GM12878 (cell line): ENCODE results near the gene TATDN2. TPM values are rescaled to one million over a fixed set of nuclear protein-coding genes. Genes with fewer than 3 reads are reported as not detected.

Experiments used
- ATAC-seq: fragments of 200-7000 bp; cut with Tn5 transposase; 3 replicates; pipeline ENCODE4 v1.9.1; 2020; ENCODE audit warnings: mild to moderate bottlenecking, moderate library complexity
- BruUV-seq: library from RNA; stranded (reverse); fragments of 400-500 nt; replicated peaks from 2 replicates; lab custom pipeline; 2021; lab: Mats Ljungman, UMichigan
- CTCF ChIA-PET: fragments of 300-600 bp; sonication (Branson Sonifier 250); formaldehyde crosslinking; extraction: SDS; loops from one replicate; lab custom pipeline; 2021; ENCODE audit warnings: inconsistent platforms; lab: Yijun Ruan, JAX
- POLR2A ChIA-PET: fragments of 350-600 bp; formaldehyde crosslinking; extraction: SDS; loops from one replicate; lab custom pipeline; 2021; ENCODE audit warnings: inconsistent platforms; lab: Charles Lee
- RAD21 ChIA-PET: fragments of 300-600 bp; sonication (Branson Sonifier 250); formaldehyde crosslinking; loops from one replicate; lab custom pipeline; 2023; ENCODE audit warnings: antibody characterized with exemption; ENCODE audit not compliant: unreplicated experiment; lab: Charles Lee
- SMC1A ChIA-PET: fragments of 300-600 bp; sonication (Branson Sonifier 250); formaldehyde crosslinking; loops from one replicate; lab custom pipeline; 2023; ENCODE audit not compliant: unreplicated experiment, uncharacterized antibody; lab: Charles Lee
- DNase-seq: peaks from one replicate; pipeline ENCODE4 v3.0.0-alpha.2; 2011; ENCODE audit warnings: low read depth, low spot score
- FAIRE-seq: peaks from 3 replicates; lab custom pipeline; 2011; peaks lifted over from hg19 to GRCh38; lab: Jason Lieb, UNC
- H2AFZ ChIP-seq: 2 replicates; pipeline ENCODE4 v1.6.0; 2011; ENCODE audit warnings: low read depth, low read length, control low read depth; ENCODE audit not compliant: control insufficient read depth
- H3K27ac ChIP-seq: 2 replicates; pipeline ENCODE4 v1.5.1; 2011; ENCODE audit warnings: control low read depth; ENCODE audit not compliant: control insufficient read depth, insufficient read depth
- H3K27me3 ChIP-seq, 2 experiments: replicated peaks in 1 of 2; 2 replicates each; pipeline versions ENCODE4 v1.6.0 to v1.6.1; 2011; ENCODE audit warnings: low read length in 1 of 2; ENCODE audit not compliant: control insufficient read depth in 2 of 2, insufficient read depth in 2 of 2
- H3K36me3 ChIP-seq, 2 experiments: 2 replicates each; pipeline ENCODE4 v1.5.1; 2011; ENCODE audit warnings: low read length in 1 of 2; ENCODE audit not compliant: control insufficient read depth in 2 of 2, insufficient read depth in 2 of 2
- H3K4me1 ChIP-seq: 2 replicates; pipeline ENCODE4 v1.6.1; 2011; ENCODE audit warnings: mild to moderate bottlenecking, low read length, moderate library complexity, mixed read lengths; ENCODE audit not compliant: control insufficient read depth, insufficient read depth
- H3K4me2 ChIP-seq: 2 replicates; pipeline ENCODE4 v1.6.0; 2011; ENCODE audit warnings: control low read depth; ENCODE audit not compliant: control insufficient read depth, insufficient read depth
- H3K4me3 ChIP-seq: fragments of 200-600 bp; sonication (generic); 2 replicates; pipeline ENCODE4 v1.5.1; 2016
- H3K79me2 ChIP-seq: 2 replicates; pipeline ENCODE4 v1.6.0; 2011; ENCODE audit warnings: low read length; ENCODE audit not compliant: control insufficient read depth, insufficient read depth
- H3K9ac ChIP-seq: 2 replicates; pipeline ENCODE4 v1.8.0; 2011; ENCODE audit warnings: low read length, control low read depth, mixed read lengths; ENCODE audit not compliant: control insufficient read depth, insufficient read depth
- H3K9me3 ChIP-seq: replicated peaks from 3 replicates; pipeline ENCODE4 v1.5.1; 2011; ENCODE audit warnings: mild to moderate bottlenecking, low read length; ENCODE audit not compliant: control insufficient read depth, insufficient read depth
- H4K20me1 ChIP-seq: 2 replicates; pipeline ENCODE4 v1.6.0; 2011; ENCODE audit not compliant: control insufficient read depth, insufficient read depth
- EED ChIP-seq: sonication (generic); IDR thresholded peaks from 2 replicates; pipeline ENCODE4 v1.6.1; 2016; ENCODE audit warnings: antibody characterized with exemption, low read depth
- HSF1 ChIP-seq: fragments of 150-350 bp; IDR thresholded peaks from 2 replicates; pipeline ENCODE4 v1.6.1; 2014; ENCODE audit warnings: mild to moderate bottlenecking, low read depth, low read length
- POU2F2 ChIP-seq: IDR thresholded peaks from 3 replicates; pipeline ENCODE4 v1.6.1; 2011; ENCODE audit warnings: low read depth, mild to moderate bottlenecking, low read length, borderline replicate concordance
- SREBF2 ChIP-seq: IDR thresholded peaks from 2 replicates; pipeline ENCODE4 v1.6.1; 2012; ENCODE audit warnings: mild to moderate bottlenecking, low read length
- TARDBP ChIP-seq: IDR thresholded peaks from 2 replicates; pipeline ENCODE4 v1.6.1; 2016; ENCODE audit warnings: borderline replicate concordance
- ZBTB40 ChIP-seq: fragments of 450-650 bp; IDR thresholded peaks from 2 replicates; pipeline ENCODE4 v1.6.1; 2016; ENCODE audit warnings: mild to moderate bottlenecking, moderate library complexity, borderline replicate concordance
- ZNF217 ChIP-seq: fragments of 450-650 bp; IDR thresholded peaks from 2 replicates; pipeline ENCODE4 v1.6.1; 2017; ENCODE audit warnings: antibody characterized with exemption, mild to moderate bottlenecking
- WGBS: methylation state at CpG from one replicate; pipeline ENCODE4 v1.1.6; 2016; ENCODE audit warnings: low lambda C conversion rate; ENCODE audit not compliant: insufficient replicate concordance, insufficient coverage; ENCODE audit errors: missing lambda C conversion rate; 5-methylcytosine and 5-hydroxymethylcytosine counted together
- in situ Hi-C: fragments of 300-500 bp; cut with MboI; formaldehyde crosslinking; loops from 9 replicates; pipeline ENCODE4 v1.14.3; 2018; ENCODE audit warnings: mixed read lengths
- intact Hi-C: fragments of 100-400 bp; cut with micrococcal nuclease; formaldehyde crosslinking; loops from one replicate; pipeline ENCODE4 v1.14.2; 2022; ENCODE audit not compliant: unreplicated experiment
- polyA plus RNA-seq, 11 experiments: library from polyadenylated mRNA; depleted of rRNA in 4 of 11; unstranded in 6 of 11; stranded (reverse) in 5 of 11; fragments of >200 nt; fragmentation: Nextera tagmentation in 4 of 11; fragmentation: Illumina TruSeq in 1 of 11; extraction: Ambion mirVana in 4 of 11; extraction: Trizol in 1 of 11; gene quantifications; 1 replicate in 1 of 11; 2 replicates in 10 of 11; pipeline versions ENCODE4 v1.2.1 to v1.2.3, GENCODE V29; 2011 to 2016; ENCODE audit warnings: inconsistent platforms in 2 of 11, missing spikeins in 2 of 11, low read depth in 1 of 11
- total RNA-seq, 4 experiments: library from RNA; depleted of rRNA in 3 of 4; stranded (reverse); fragments of >200 nt in 3 of 4; fragmentation: Illumina TruSeq in 1 of 4; extraction: Trizol in 1 of 4; gene quantifications; 2 replicates each; pipeline versions ENCODE4 v1.2.1 to v1.2.3, GENCODE V29; 2013 to 2021
- TF ChIP-seq, protein P1 (sequence below): fragments of 450-650 bp; IDR thresholded peaks from 2 replicates; pipeline ENCODE4 v1.6.1; 2017; ENCODE audit warnings: mild to moderate bottlenecking, moderate library complexity

Gene TATDN2
- total and polyA plus RNA-seq, 10 of the 15 experiments (the other 5 are each of a cell fraction or from before 2014, with no cell fraction given), result 4.2 to 36.5 (median 15.8) TPM

DNA sequence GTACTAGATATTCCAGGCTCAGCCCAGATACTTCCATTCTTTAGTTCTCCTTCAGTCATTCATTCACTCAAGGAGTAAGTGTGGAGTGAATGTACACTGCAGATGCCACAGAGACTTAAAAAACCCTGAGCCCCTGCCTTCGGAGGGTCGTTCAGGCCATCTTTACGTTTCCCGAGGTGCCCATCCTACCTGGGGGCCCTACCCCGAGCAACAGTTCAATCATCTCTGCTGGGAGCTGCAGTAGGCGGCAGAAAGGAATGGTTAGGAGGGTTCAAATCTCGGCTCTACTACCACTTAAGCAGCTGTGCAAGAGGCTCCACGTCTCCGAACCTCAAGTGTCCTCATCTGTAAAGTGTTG is 72.0 kb downstream of the TATDN2 start:
- FAIRE-seq, result no peak
- Histone ChIP-seq H3K27ac (peak overlapping the region; percentile 82), H3K4me3 (peak overlapping the region; percentile 99), H2AFZ (peak overlapping the region; percentile 75; the same call in 1 of the 2 replicates), H3K9me3 (no peaks in the 10 kb centered on the region), H3K4me2 (peak overlapping the region; percentile 90), H4K20me1 (no peaks in the 10 kb centered on the region), H3K9ac (peak overlapping the region; percentile 98), H3K79me2 (peaks cover 24% of the 10 kb centered on the region), H3K27me3 (no peaks in the 10 kb centered on the region), H3K4me1 (0 out of 2 replicates have a peak, but pooled peaks cover 3% of the 10 kb centered on the region), H3K36me3 (peaks cover 2 to 27% of the 10 kb centered on the region in 2 experiments)
- no TSS peak for BruUV-seq
- ChIA-PET POLR2A (interaction anchor here (0.6 to 2.3 kb wide), 8 partner anchors 27 to 389 kb away, joined by 3 to 9 read pairs (median 3); partner anchors contain the start of genes CRELD1, GHRL, TATDN2 and VHL), RAD21 (interaction anchor here (0.8 to 4.7 kb wide), 7 partner anchors 27 to 958 kb away, joined by 3 to 51 read pairs (median 3); partner anchors contain the start of genes CRELD1, GHRL, TATDN2 and THUMPD3), SMC1A (interaction anchor here (1.0 to 1.9 kb wide), 5 partner anchors 27 to 128 kb away, joined by 3 to 5 read pairs (median 4); partner anchors contain the start of gene GHRL), CTCF (interaction anchor here (1.2 to 3.9 kb wide), 3 partner anchors 40 to 817 kb away, joined by 3 to 45 read pairs (median 5); partner anchors contain the start of gene CRELD1)
- peak; percentile 3; the same call in 2 of the 3 replicates for ATAC-seq
- DNase-seq, result no peak
- in situ Hi-C loops, result no loop called here
- WGBS, result 4% methylated on average over 9 of the region's 9 CpGs
- intact Hi-C loops, result loop anchor here (5.0 to 10.0 kb wide), 2 partner anchors 203 to 385 kb away; partner anchors contain the start of genes BRK1 and CRELD1
- TF ChIP-seq, protein P1, sequence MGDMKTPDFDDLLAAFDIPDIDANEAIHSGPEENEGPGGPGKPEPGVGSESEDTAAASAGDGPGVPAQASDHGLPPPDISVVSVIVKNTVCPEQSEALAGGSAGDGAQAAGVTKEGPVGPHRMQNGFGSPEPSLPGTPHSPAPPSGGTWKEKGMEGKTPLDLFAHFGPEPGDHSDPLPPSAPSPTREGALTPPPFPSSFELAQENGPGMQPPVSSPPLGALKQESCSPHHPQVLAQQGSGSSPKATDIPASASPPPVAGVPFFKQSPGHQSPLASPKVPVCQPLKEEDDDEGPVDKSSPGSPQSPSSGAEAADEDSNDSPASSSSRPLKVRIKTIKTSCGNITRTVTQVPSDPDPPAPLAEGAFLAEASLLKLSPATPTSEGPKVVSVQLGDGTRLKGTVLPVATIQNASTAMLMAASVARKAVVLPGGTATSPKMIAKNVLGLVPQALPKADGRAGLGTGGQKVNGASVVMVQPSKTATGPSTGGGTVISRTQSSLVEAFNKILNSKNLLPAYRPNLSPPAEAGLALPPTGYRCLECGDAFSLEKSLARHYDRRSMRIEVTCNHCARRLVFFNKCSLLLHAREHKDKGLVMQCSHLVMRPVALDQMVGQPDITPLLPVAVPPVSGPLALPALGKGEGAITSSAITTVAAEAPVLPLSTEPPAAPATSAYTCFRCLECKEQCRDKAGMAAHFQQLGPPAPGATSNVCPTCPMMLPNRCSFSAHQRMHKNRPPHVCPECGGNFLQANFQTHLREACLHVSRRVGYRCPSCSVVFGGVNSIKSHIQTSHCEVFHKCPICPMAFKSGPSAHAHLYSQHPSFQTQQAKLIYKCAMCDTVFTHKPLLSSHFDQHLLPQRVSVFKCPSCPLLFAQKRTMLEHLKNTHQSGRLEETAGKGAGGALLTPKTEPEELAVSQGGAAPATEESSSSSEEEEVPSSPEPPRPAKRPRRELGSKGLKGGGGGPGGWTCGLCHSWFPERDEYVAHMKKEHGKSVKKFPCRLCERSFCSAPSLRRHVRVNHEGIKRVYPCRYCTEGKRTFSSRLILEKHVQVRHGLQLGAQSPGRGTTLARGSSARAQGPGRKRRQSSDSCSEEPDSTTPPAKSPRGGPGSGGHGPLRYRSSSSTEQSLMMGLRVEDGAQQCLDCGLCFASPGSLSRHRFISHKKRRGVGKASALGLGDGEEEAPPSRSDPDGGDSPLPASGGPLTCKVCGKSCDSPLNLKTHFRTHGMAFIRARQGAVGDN, result no peak
- TF ChIP-seq EED (0 out of 2 replicates have a peak, but pooled peaks have one; percentile 1), SREBF2 (no peak), ZBTB40 (no peak), POU2F2 (no peak), TARDBP (no peak), HSF1 (no peak), ZNF217 (no peak)
